ENCODE results near the gene CSPG5. TPM values are rescaled to one million over a fixed set of nuclear protein-coding genes. Genes with fewer than 3 reads are reported as not detected.

The CSPG5 gene
- total and polyA plus RNA-seq, 12 donors, result 0.07 to 0.79 (median 0.28) TPM; not detected in 1

- no peak for DNase-seq
- Histone ChIP-seq H3K9me3 (peaks cover 0 to 17% (median 0%) of the 10 kb centered on the region in 11 donors), H3K36me3 (no peaks in the 10 kb centered on the region), H3K27me3 (no peaks in the 10 kb centered on the region), H3K4me3 (no peak overlapping the region), H3K4me1 (peaks cover 0 to 8% (median 4%) of the 10 kb centered on the region in 9 donors), H3K27ac (no peak overlapping the region)
- no peak for TF ChIP-seq CTCF (IDR thresholded peaks at IDR 0.05)
- intact Hi-C loops (cut with DNase I), result loop anchor here in 3 of 10 donors (2.0 to 10.0 kb wide), 3 partner anchors 139 to 629 kb away; no protein-coding TSS in a partner anchor
- WGBS, 2 donors, result 88 to 95% methylated on average over 4 of the region's 4 CpGs
- ATAC-seq, result no peak
Measured at GRCh38 chr3:47525617-47526016, 53.0 kb downstream of the CSPG5 start.

- DNase-seq (no peak), ATAC-seq (no peak)
- H3K9me3 ChIP-seq, result peaks cover 0 to 13% (median 0%) of the 10 kb centered on the region in 11 donors
- no peak overlapping the region for H3K27ac ChIP-seq
- WGBS, 2 donors, result 63 to 77% methylated on average over 4 of the region's 4 CpGs
- no peak overlapping the region for H3K4me3 ChIP-seq
- peaks cover 0 to 8% (median 4%) of the 10 kb centered on the region in 9 donors for H3K4me1 ChIP-seq
- TF ChIP-seq CTCF (IDR thresholded peaks at IDR 0.05), result no peak
- no peaks in the 10 kb centered on the region for H3K36me3 ChIP-seq
- H3K27me3 ChIP-seq, result no peaks in the 10 kb centered on the region
- intact Hi-C loops (cut with DNase I), result loop anchor here in 5 of 10 donors (2.0 to 10.0 kb wide), 5 partner anchors 141 to 631 kb away; no protein-coding TSS in a partner anchor
Measured at GRCh38 chr3:47523310-47524073, 55.2 kb downstream of the CSPG5 start.

- no peaks in the 10 kb centered on the region for H3K36me3 ChIP-seq
- intact Hi-C loops (cut with DNase I), result loop anchor here in 9 of 10 donors (1.0 to 10.0 kb wide), 5 partner anchors 142 to 632 kb away; no protein-coding TSS in a partner anchor
- H3K4me1 ChIP-seq, result peaks cover 0 to 8% (median 4%) of the 10 kb centered on the region in 9 donors
- H3K27ac ChIP-seq, result no peak overlapping the region
- ATAC-seq (peak; percentile 88 to 97 (median 96)), DNase-seq (peak; percentile 73 to 80)
- H3K4me3 ChIP-seq, result no peak overlapping the region
- peak; percentile 76 to 94 (median 90) for TF ChIP-seq CTCF (IDR thresholded peaks at IDR 0.05)
- H3K9me3 ChIP-seq, result peaks cover 0 to 1% (median 0%) of the 10 kb centered on the region in 11 donors
- 34 to 37% methylated on average over 15 of the region's 15 CpGs for WGBS, 2 donors
- H3K27me3 ChIP-seq, result no peaks in the 10 kb centered on the region
Measured at GRCh38 chr3:47522082-47522987, 56.3 kb downstream of the CSPG5 start.

- no peak for DNase-seq
- no peak for ATAC-seq
- Histone ChIP-seq H3K4me1 (peaks cover 0 to 8% (median 4%) of the 10 kb centered on the region in 9 donors), H3K36me3 (no peaks in the 10 kb centered on the region), H3K27ac (no peak overlapping the region), H3K4me3 (no peak overlapping the region), H3K27me3 (no peaks in the 10 kb centered on the region), H3K9me3 (no peaks in the 10 kb centered on the region)
- intact Hi-C loops (cut with DNase I), result loop anchor here in 4 of 10 donors (5.0 to 10.0 kb wide), 4 partner anchors 144 to 634 kb away; no protein-coding TSS in a partner anchor
- no peak for TF ChIP-seq CTCF (IDR thresholded peaks at IDR 0.05)
Measured at GRCh38 chr3:47520756-47521155, 57.9 kb downstream of the CSPG5 start.

Data from heart right ventricle (tissue), 16 donors.